Thoracic aorta (tissue), 2 donors: ENCODE results near the gene EXOC4. TPM values are rescaled to one million over a fixed set of nuclear protein-coding genes. Genes with fewer than 3 reads are reported as not detected.

ENCODE experiments used
- ATAC-seq: fragments of 150-250 bp; one replicate; pipeline ENCODE4 v1.8.0; 2017; ENCODE audit warnings: low read depth; ENCODE audit not compliant: insufficient number of reproducible peaks, low FRiP score
- DNase-seq: peaks from one replicate; pipeline ENCODE4 v3.0.0-alpha.2; 2020; ENCODE audit warnings: low spot score
- H3K27ac ChIP-seq, 2 donors: fragments of 200-600 bp; sonication (generic); 1 replicate in 1 of 2; 2 replicates in 1 of 2; pipeline ENCODE4 v1.5.1; 2016; ENCODE audit warnings: mild to moderate bottlenecking in 2 of 2, moderate library complexity in 2 of 2
- H3K27me3 ChIP-seq: fragments of 200-600 bp; sonication (generic); replicated peaks from 2 replicates; pipeline ENCODE4 v1.6.0; 2016; ENCODE audit warnings: mild to moderate bottlenecking; ENCODE audit not compliant: insufficient read depth
- H3K36me3 ChIP-seq: fragments of 200-600 bp; sonication (generic); one replicate; pipeline ENCODE4 v1.5.1; 2016
- H3K4me1 ChIP-seq, 2 donors: fragments of 200-600 bp; sonication (generic); 1 replicate in 1 of 2; 2 replicates in 1 of 2; pipeline versions ENCODE4 v1.5.1 to v1.6.0; 2016; ENCODE audit warnings: low read depth in 2 of 2, mild to moderate bottlenecking in 1 of 2; ENCODE audit not compliant: control insufficient read depth in 1 of 2
- H3K4me3 ChIP-seq: fragments of 200-600 bp; sonication (generic); 2 replicates; pipeline ENCODE4 v1.5.1; 2016; ENCODE audit warnings: mild to moderate bottlenecking
- H3K9me3 ChIP-seq: fragments of 200-600 bp; sonication (generic); 2 replicates; pipeline ENCODE4 v1.5.1; 2016
- total RNA-seq, 2 donors: library from RNA; depleted of rRNA; stranded (reverse); fragments of >200 nt; gene quantifications; one replicate each; pipeline versions ENCODE4 v1.1.0 to v1.2.3, GENCODE V29; 2016
- TF ChIP-seq, protein P1 (sequence below): fragments of 200-600 bp; sonication (generic); IDR thresholded peaks from one replicate; pipeline ENCODE4 v1.5.1; 2019; ENCODE audit warnings: antibody characterized with exemption

EXOC4 gene
- total RNA-seq, 2 donors from 2014 or later, result 65.3 to 72.8 TPM

DNA sequence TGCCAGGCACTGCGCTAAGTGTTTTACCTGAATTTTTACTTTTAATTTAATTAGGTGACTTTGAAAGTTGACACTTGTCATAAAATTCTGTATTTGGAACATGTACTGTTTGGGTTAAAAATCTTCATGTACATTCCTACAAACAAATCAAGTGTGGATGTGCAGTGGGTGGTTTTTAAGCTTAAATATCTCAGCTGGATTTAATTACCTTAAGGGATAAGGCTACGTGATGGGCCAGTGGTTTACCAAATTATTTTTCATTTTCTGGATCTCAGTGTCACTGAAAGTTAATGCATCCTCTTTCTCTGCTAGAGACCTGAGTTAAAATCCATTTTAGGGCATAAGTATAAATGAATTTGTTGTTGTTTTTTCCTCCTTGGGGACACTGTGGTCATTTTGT, 51.1 kb downstream of the EXOC4 start:
- H3K27me3 ChIP-seq, result no peaks in the 10 kb centered on the region
- no peaks in the 10 kb centered on the region for H3K9me3 ChIP-seq
- DNase-seq (no peak), ATAC-seq (no peak)
- peaks cover 8 to 11% of the 10 kb centered on the region in 2 donors for H3K4me1 ChIP-seq
- TF ChIP-seq, protein P1, sequence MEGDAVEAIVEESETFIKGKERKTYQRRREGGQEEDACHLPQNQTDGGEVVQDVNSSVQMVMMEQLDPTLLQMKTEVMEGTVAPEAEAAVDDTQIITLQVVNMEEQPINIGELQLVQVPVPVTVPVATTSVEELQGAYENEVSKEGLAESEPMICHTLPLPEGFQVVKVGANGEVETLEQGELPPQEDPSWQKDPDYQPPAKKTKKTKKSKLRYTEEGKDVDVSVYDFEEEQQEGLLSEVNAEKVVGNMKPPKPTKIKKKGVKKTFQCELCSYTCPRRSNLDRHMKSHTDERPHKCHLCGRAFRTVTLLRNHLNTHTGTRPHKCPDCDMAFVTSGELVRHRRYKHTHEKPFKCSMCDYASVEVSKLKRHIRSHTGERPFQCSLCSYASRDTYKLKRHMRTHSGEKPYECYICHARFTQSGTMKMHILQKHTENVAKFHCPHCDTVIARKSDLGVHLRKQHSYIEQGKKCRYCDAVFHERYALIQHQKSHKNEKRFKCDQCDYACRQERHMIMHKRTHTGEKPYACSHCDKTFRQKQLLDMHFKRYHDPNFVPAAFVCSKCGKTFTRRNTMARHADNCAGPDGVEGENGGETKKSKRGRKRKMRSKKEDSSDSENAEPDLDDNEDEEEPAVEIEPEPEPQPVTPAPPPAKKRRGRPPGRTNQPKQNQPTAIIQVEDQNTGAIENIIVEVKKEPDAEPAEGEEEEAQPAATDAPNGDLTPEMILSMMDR, result no peak
- H3K27ac ChIP-seq, result no peak overlapping the region
- H3K4me3 ChIP-seq, result no peak overlapping the region
- H3K36me3 ChIP-seq, result peaks cover 14% of the 10 kb centered on the region

GRCh38 chr7:133309333-133309732, 56.5 kb downstream of the EXOC4 start:
- TF ChIP-seq, protein P1, result no peak
- H3K36me3 ChIP-seq, result peaks cover 14% of the 10 kb centered on the region
- H3K9me3 ChIP-seq, result no peaks in the 10 kb centered on the region
- DNase-seq (no peak), ATAC-seq (no peak)
- peaks cover 0 to 4% of the 10 kb centered on the region in 2 donors for H3K4me1 ChIP-seq
- H3K27ac ChIP-seq, result no peak overlapping the region
- H3K27me3 ChIP-seq, result no peaks in the 10 kb centered on the region
- no peak overlapping the region for H3K4me3 ChIP-seq

DNA sequence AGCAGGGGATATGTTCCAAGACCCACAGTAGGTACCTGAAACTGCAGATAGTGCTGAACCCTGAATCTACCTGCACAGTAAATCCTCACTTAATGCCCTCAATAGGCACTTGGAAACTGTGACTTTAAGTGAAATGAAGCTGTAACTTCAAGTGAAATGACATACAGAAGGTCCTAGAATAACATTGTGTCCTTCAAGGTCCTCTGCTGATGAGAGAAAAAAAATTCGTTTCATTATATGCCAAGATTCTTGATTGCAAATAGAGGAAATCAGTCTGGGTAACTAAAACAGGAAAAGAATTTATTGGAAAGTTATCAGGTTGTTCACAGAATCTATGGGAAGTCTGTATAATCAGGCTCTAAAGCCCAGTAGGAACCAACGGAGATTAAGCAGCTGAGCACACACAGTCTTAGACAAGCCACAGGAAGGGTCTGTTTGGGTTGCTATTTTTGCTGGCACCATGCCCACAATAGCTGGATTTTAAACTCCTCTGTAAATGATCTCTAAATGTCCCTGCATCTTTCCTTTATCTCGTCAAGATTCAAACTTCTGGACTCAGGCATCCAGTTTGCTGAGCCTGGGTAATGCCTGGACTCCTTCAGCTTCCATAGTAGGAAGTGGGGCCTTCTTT, 57.5 kb downstream of the EXOC4 start:
- H3K4me3 ChIP-seq, result no peak overlapping the region
- no peak for ATAC-seq
- no peak overlapping the region for H3K27ac ChIP-seq
- TF ChIP-seq, protein P1, result no peak
- peaks cover 0 to 4% of the 10 kb centered on the region in 2 donors for H3K4me1 ChIP-seq
- H3K9me3 ChIP-seq, result no peaks in the 10 kb centered on the region
- DNase-seq, result no peak
- peaks cover 14% of the 10 kb centered on the region for H3K36me3 ChIP-seq
- H3K27me3 ChIP-seq, result no peaks in the 10 kb centered on the region

DNA sequence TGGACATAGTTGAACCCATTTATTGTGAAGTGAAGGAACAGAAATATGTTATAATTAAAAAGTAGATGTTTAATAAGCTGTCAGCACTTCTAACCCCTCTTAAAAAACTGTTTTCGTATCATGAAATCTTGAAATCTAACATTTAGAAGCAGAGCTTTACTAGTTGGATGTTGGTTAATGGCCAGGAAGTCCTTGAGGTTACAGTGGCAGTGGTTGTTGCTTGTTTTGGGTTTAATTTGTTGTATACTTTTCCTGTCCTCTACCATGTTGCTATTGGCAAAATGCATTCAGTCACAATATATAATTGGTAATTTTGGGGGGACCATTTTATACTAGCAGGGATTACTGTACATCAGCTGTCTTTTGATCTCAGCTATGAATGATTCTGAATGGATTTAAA, 60.7 kb downstream of the EXOC4 start:
- H3K4me3 ChIP-seq, result no peak overlapping the region
- no peaks in the 10 kb centered on the region for H3K9me3 ChIP-seq
- peaks cover 0 to 9% of the 10 kb centered on the region in 2 donors for H3K4me1 ChIP-seq
- DNase-seq (no peak), ATAC-seq (no peak)
- H3K27ac ChIP-seq, result no peak overlapping the region
- TF ChIP-seq, protein P1, result no peak
- no peaks in the 10 kb centered on the region for H3K36me3 ChIP-seq
- H3K27me3 ChIP-seq, result no peaks in the 10 kb centered on the region

- no peak for DNase-seq
- H3K27ac ChIP-seq, result no peak overlapping the region
- H3K9me3 ChIP-seq, result no peaks in the 10 kb centered on the region
- H3K4me1 ChIP-seq, result peaks cover 0 to 9% of the 10 kb centered on the region in 2 donors
- H3K4me3 ChIP-seq, result no peak overlapping the region
- ATAC-seq, result no peak
- no peaks in the 10 kb centered on the region for H3K36me3 ChIP-seq
- H3K27me3 ChIP-seq, result no peaks in the 10 kb centered on the region
- TF ChIP-seq, protein P1, result no peak
These were observed 61.2 kb downstream of the EXOC4 start for GRCh38 chr7:133314084-133314483.
